Lung (tissue), 12 donors: ENCODE data around the gene NCAPH2. TPM values are rescaled to one million over a fixed set of nuclear protein-coding genes. Genes with fewer than 3 reads are reported as not detected.

Experiments
- ATAC-seq: fragments of 200-7000 bp; cut with Tn5 transposase; one replicate; pipeline ENCODE4 v1.9.1; 2020; ENCODE audit warnings: moderate number of reproducible peaks; ENCODE audit not compliant: insufficient read depth, low FRiP score
- DNase-seq, 3 donors: peaks; one replicate each; pipeline ENCODE4 v3.0.0-alpha.2; 2013 to 2017
- H3K27ac ChIP-seq, 2 donors: one replicate each; pipeline ENCODE4 v1.5.1; 2013; ENCODE audit warnings: mild to moderate bottlenecking in 2 of 2, moderate library complexity in 2 of 2, control low read depth in 1 of 2, inconsistent platforms in 1 of 2, low read depth in 1 of 2, low read length in 1 of 2
- H3K27me3 ChIP-seq, 3 donors: one replicate each; pipeline ENCODE4 v1.5.1; 2013; ENCODE audit warnings: low read length in 2 of 3; ENCODE audit not compliant: control insufficient read depth in 3 of 3, insufficient read depth in 3 of 3
- H3K36me3 ChIP-seq, 4 donors: one replicate each; pipeline ENCODE4 v1.5.1; 2013; ENCODE audit warnings: low read length in 4 of 4, mild to moderate bottlenecking in 1 of 4, moderate library complexity in 1 of 4; ENCODE audit not compliant: control insufficient read depth in 4 of 4, insufficient read depth in 4 of 4
- H3K4me1 ChIP-seq, 5 donors: one replicate each; pipeline ENCODE4 v1.5.1; 2013; ENCODE audit warnings: low read length in 5 of 5, mild to moderate bottlenecking in 2 of 5, moderate library complexity in 1 of 5; ENCODE audit not compliant: control insufficient read depth in 5 of 5, insufficient read depth in 5 of 5
- H3K4me3 ChIP-seq: one replicate; pipeline ENCODE4 v1.5.1; 2013; ENCODE audit warnings: mild to moderate bottlenecking, control low read depth, moderate library complexity
- H3K9ac ChIP-seq, 2 donors: one replicate each; pipeline ENCODE4 v1.5.1; 2013; ENCODE audit warnings: low read length in 2 of 2, control low read depth in 1 of 2; ENCODE audit not compliant: insufficient read depth in 1 of 2
- H3K9me3 ChIP-seq, 4 donors: one replicate each; pipeline ENCODE4 v1.5.1; 2013; ENCODE audit warnings: low read length in 3 of 4, mild to moderate bottlenecking in 1 of 4, moderate library complexity in 1 of 4; ENCODE audit not compliant: control insufficient read depth in 4 of 4, insufficient read depth in 3 of 4
- CTCF ChIP-seq: IDR thresholded peaks from 2 replicates; pipeline ENCODE4 v1.5.1; 2012; ENCODE audit warnings: mild to moderate bottlenecking; ENCODE audit errors: control extremely low read depth, extremely low read depth
- WGBS, 2 donors: extraction: QIAGEN DNeasy Blood & Tissue Kit; methylation state at CpG; one replicate each; pipeline ENCODE4 v1.1.7; 2013; 5-methylcytosine and 5-hydroxymethylcytosine counted together
- polyA plus RNA-seq, 2 donors: library from polyadenylated mRNA; stranded (reverse); fragments of 200-250 nt; gene quantifications; one replicate each; pipeline ENCODE4 v1.2.1, GENCODE V29; 2013
- total RNA-seq, 2 donors: library from RNA; depleted of rRNA in 1 of 2; stranded (reverse); fragments of >200 nt in 1 of 2; gene quantifications; one replicate each; pipeline ENCODE4 v1.2.1, GENCODE V29; 2014 to 2021
- donor health status: control.
- donor health status: control.
- donor health status: Bipolar disorder and iron deficiency.
- donor health status: healthy.
- donor health status: DM: yes; HTN: yes; CAD: no.

Gene NCAPH2
- total and polyA plus RNA-seq, 4 donors: 27.8 to 64.4 (median 43.2) TPM

- H3K9ac ChIP-seq: no peak overlapping the region
- WGBS, 2 donors: 91 to 95% methylated on average over 11 of the region's 11 CpGs
- no peaks in the 10 kb centered on the region for H3K9me3 ChIP-seq
- H3K27me3 ChIP-seq: peaks cover 0 to 6% (median 0%) of the 10 kb centered on the region in 3 donors
- DNase-seq (no peak), ATAC-seq (no peak)
- no peak for TF ChIP-seq CTCF
- H3K27ac ChIP-seq: no peak overlapping the region
- H3K4me1 ChIP-seq: peaks cover 0 to 7% (median 0%) of the 10 kb centered on the region in 5 donors
- H3K4me3 ChIP-seq: no peak overlapping the region
- H3K36me3 ChIP-seq: peaks cover 0 to 2% (median 0%) of the 10 kb centered on the region in 4 donors
Measured at GRCh38 chr22:50564289-50564688, 56.3 kb downstream of the NCAPH2 start.

DNA sequence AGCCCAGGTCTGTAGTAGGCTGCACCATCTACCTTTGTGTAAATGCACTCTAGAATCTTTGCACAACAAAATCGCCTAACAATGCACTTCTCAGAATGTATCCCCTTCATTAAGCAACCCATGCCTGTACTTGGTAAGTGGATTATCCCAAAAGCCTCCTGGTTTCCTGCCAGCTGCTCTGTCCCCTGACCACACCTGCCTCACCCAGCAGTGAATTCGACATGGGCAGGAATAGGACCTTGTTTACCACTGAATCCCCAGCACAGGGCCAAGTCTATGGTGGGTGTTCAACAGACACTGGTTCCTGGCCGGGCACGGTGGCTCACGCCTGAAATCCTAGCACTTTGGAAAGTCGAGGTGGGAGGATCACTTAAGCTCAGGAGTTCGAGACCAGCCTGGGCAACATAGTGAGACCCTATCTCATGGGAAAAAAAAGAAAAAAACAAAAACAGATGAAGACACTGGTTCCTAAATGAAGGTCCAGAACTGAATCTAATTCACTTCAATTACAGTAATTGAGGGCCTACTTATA, 59.8 kb downstream of the NCAPH2 start:
- peaks cover 0 to 7% (median 0%) of the 10 kb centered on the region in 5 donors for H3K4me1 ChIP-seq
- ATAC-seq (no peak), DNase-seq (no peak)
- no peak overlapping the region for H3K4me3 ChIP-seq
- H3K9me3 ChIP-seq: no peaks in the 10 kb centered on the region
- no peak for TF ChIP-seq CTCF
- no peaks in the 10 kb centered on the region for H3K27me3 ChIP-seq
- WGBS, 2 donors: 91 to 95% methylated on average over 7 of the region's 7 CpGs
- no peak overlapping the region for H3K27ac ChIP-seq
- peaks cover 0 to 8% (median 0%) of the 10 kb centered on the region in 4 donors for H3K36me3 ChIP-seq
- no peak overlapping the region for H3K9ac ChIP-seq

DNA sequence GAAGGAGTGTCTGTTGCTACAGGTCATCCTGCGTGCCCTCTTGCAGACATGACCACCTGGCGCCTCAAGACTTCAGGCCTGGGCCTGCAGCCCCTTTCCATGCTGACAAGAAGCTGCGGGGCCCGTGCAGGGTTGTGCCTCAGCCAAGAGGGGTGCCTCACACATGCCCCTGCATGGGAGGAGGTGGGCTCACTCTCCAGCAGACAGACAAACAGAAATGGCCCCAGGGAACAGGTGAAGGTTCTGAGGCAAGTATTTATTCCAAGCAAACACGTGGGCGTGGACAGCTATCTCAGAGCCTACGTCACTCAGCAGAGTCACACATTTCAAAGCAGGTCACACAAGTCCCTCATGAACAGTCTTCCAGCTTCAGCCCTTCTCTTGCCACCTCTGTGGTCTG, 60.6 kb downstream of the NCAPH2 start:
- no peak overlapping the region for H3K27ac ChIP-seq
- WGBS, 2 donors: 84 to 87% methylated on average over 7 of the region's 7 CpGs
- no peak for ATAC-seq
- no peaks in the 10 kb centered on the region for H3K27me3 ChIP-seq
- TF ChIP-seq CTCF: no peak
- no peak overlapping the region for H3K9ac ChIP-seq
- no peak overlapping the region for H3K4me3 ChIP-seq
- DNase-seq: peak in 1 of 3 donors; percentile 29
- no peaks in the 10 kb centered on the region for H3K9me3 ChIP-seq
- peaks cover 0 to 8% (median 0%) of the 10 kb centered on the region in 4 donors for H3K36me3 ChIP-seq
- peaks cover 0 to under 1% (median 0%) of the 10 kb centered on the region in 5 donors for H3K4me1 ChIP-seq

GRCh38 chr22:50569041-50569459, 61.0 kb downstream of the NCAPH2 start:
- DNase-seq: no peak
- Histone ChIP-seq H3K4me3 (no peak overlapping the region), H3K9ac (no peak overlapping the region), H3K4me1 (no peaks in the 10 kb centered on the region), H3K36me3 (peaks cover 0 to 8% (median 0%) of the 10 kb centered on the region in 4 donors), H3K27me3 (no peaks in the 10 kb centered on the region), H3K9me3 (no peaks in the 10 kb centered on the region), H3K27ac (no peak overlapping the region)
- no peak for ATAC-seq
- no peak for TF ChIP-seq CTCF
- WGBS, 2 donors: 89 to 92% methylated on average over 8 of the region's 8 CpGs
